ENCODE measurements around the gene OR5H2.
"Not testable (repeated sequence)": the region's sequence is repeated elsewhere in the genome, so short reads cannot be mapped to it uniquely, and the experiment has no call there.

The OR5H2 gene

GRCh38 chr3:98282205-98282604 is at the start of gene OR5H2:
OR5H2 (plus strand) TSS chr3:98282505; CDS start chr3:98282903, 398 bp downstream.
- Histone ChIP-seq H3K9me3 (ENCODE audit: control insufficient read depth, insufficient read depth, low read length) (no peaks in the 10 kb centered on the region), H3K36me3 (ENCODE audit: insufficient read depth, low read length) (no peaks in the 10 kb centered on the region), H3K9ac (ENCODE audit: low read depth, low read length) (no peak within 1 kb of the TSS), H3K4me1 (ENCODE audit: insufficient read depth, low read length) (peaks cover 16% of the 10 kb centered on the region; the same call in 1 of the 2 replicates)

DNA sequence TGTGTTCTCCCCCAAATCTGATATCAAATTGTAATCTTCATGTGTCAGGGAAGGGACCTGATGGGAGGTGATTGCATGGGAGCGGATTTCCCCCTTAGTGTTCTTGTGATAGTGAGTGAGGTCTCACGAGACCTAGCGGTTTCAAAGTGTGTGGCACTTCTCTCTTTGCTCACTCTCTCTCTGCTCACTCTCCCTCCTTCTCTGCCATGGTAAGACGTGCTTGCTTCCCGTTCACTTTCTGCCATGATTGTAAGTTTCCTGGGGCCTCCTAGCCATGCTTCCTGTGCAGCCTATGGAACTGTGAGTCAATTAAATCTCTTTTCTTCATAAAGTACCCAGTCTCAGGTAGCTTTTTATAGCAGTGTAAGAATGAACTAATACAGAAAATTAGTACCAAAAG is 48.8 kb upstream of the OR5H2 start:
- H3K36me3 ChIP-seq (ENCODE audit: insufficient read depth, low read length): no peaks in the 10 kb centered on the region
- H3K9me3 ChIP-seq (ENCODE audit: control insufficient read depth, insufficient read depth, low read length): no peaks in the 10 kb centered on the region
- no peak overlapping the region for H3K9ac ChIP-seq (ENCODE audit: low read depth, low read length)

GRCh38 chr3:98240131-98240530 is 42.2 kb upstream of the OR5H2 start:
- Histone ChIP-seq H3K36me3 (ENCODE audit: insufficient read depth, low read length) (no peaks in the 10 kb centered on the region), H3K9ac (ENCODE audit: low read depth, low read length) (no peak overlapping the region), H3K4me1 (ENCODE audit: insufficient read depth, low read length) (peaks cover 26% of the 10 kb centered on the region), H3K9me3 (ENCODE audit: control insufficient read depth, insufficient read depth, low read length) (no peaks in the 10 kb centered on the region)

More for the DNA sequence above, 48.8 kb upstream of the OR5H2 start:
- H3K4me1 ChIP-seq (ENCODE audit: insufficient read depth, low read length): no peaks in the 10 kb centered on the region

- Histone ChIP-seq H3K9me3 (ENCODE audit: control insufficient read depth, insufficient read depth, low read length) (no peaks in the 10 kb centered on the region), H3K36me3 (ENCODE audit: insufficient read depth, low read length) (no peaks in the 10 kb centered on the region), H3K9ac (ENCODE audit: low read depth, low read length) (no peak overlapping the region), H3K4me1 (ENCODE audit: insufficient read depth, low read length) (peaks cover 26% of the 10 kb centered on the region)
These were observed 40.1 kb upstream of the OR5H2 start for GRCh38 chr3:98242155-98242554.

GRCh38 chr3:98243843-98244242 is 38.5 kb upstream of the OR5H2 start:
- Histone ChIP-seq H3K4me1 (ENCODE audit: insufficient read depth, low read length) (peaks cover 26% of the 10 kb centered on the region), H3K9me3 (ENCODE audit: control insufficient read depth, insufficient read depth, low read length) (no peaks in the 10 kb centered on the region), H3K36me3 (ENCODE audit: insufficient read depth, low read length) (no peaks in the 10 kb centered on the region), H3K9ac (ENCODE audit: low read depth, low read length) (no peak overlapping the region)

- Histone ChIP-seq H3K4me1 (ENCODE audit: insufficient read depth, low read length) (peaks cover 16% of the 10 kb centered on the region; the same call in 1 of the 2 replicates), H3K36me3 (ENCODE audit: insufficient read depth, low read length) (no peaks in the 10 kb centered on the region), H3K9ac (ENCODE audit: low read depth, low read length) (no peak overlapping the region), H3K9me3 (ENCODE audit: control insufficient read depth, insufficient read depth, low read length) (no peaks in the 10 kb centered on the region; the same call in 1 of the 2 replicates)
These were observed 36.2 kb upstream of the OR5H2 start for GRCh38 chr3:98246142-98246541.

DNA sequence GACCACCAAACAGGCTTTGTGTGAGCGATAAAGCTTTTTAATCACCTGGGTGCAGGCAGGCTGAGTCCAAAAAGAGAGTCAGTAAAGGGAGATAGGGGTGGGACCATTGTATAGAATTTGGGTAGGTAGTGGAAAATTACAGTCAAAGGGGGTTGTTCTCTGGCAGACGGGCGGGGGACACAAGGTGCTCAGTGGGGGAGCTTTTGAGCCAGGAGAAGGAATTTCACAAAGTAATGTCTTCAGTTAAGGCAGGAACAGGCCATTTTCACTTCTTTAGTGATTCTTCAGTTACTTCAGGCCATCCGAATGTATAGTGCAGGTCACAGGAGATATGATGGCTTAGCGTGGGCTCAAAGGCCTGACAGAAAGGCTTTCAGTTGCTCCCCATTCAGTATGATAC is 26.3 kb upstream of the OR5H2 start:
- H3K36me3 ChIP-seq (ENCODE audit: insufficient read depth, low read length); H3K9ac ChIP-seq (ENCODE audit: low read depth, low read length); H3K9me3 ChIP-seq (ENCODE audit: control insufficient read depth, insufficient read depth, low read length); H3K4me1 ChIP-seq (ENCODE audit: insufficient read depth, low read length): not testable (repeated sequence)

- H3K9me3 ChIP-seq (ENCODE audit: control insufficient read depth, insufficient read depth, low read length): no peaks in the 10 kb centered on the region; the same call in none of the 2 replicates
- no peaks in the 10 kb centered on the region for H3K36me3 ChIP-seq (ENCODE audit: insufficient read depth, low read length)
- no peaks in the 10 kb centered on the region; the same call in 1 of the 2 replicates for H3K4me1 ChIP-seq (ENCODE audit: insufficient read depth, low read length)
- no peak overlapping the region for H3K9ac ChIP-seq (ENCODE audit: low read depth, low read length)
These were observed 22.6 kb upstream of the OR5H2 start for GRCh38 chr3:98259707-98260106.

GRCh38 chr3:98262046-98262445 is 20.3 kb upstream of the OR5H2 start:
- H3K9ac ChIP-seq (ENCODE audit: low read depth, low read length): no peak overlapping the region
- no peaks in the 10 kb centered on the region; the same call in 1 of the 2 replicates for H3K4me1 ChIP-seq (ENCODE audit: insufficient read depth, low read length)
- no peaks in the 10 kb centered on the region for H3K36me3 ChIP-seq (ENCODE audit: insufficient read depth, low read length)
- no peaks in the 10 kb centered on the region; the same call in 1 of the 2 replicates for H3K9me3 ChIP-seq (ENCODE audit: control insufficient read depth, insufficient read depth, low read length)

DNA sequence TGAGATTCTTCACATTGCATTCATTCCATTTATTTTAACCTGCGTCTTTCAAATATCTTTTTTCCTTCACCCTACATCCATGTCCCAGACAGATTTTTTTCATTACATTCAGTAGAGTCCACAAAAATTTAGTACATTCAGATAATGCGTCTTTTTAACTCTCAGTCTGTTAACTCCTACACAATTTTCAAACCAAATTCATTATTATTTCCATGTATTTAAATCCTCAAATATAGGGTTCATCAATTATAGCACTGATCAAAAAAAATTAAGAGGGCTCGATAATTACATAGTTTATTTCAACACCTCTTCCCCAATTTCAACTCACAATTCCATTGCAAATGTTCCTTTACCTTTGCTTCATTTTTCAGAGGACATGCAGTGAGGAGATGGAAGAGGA is 18.4 kb upstream of the OR5H2 start, which contains the start of gene OR5H6:
TSS of gene OR5H6 (plus strand) at position 301 of the 400 bp plus-strand sequence. CDS start at position 390, 89 bp downstream.
- H3K9ac ChIP-seq (ENCODE audit: low read depth, low read length): no peak within 1 kb of the TSS
- H3K4me1 ChIP-seq (ENCODE audit: insufficient read depth, low read length): no peaks in the 10 kb centered on the region
- H3K9me3 ChIP-seq (ENCODE audit: control insufficient read depth, insufficient read depth, low read length): no peaks in the 10 kb centered on the region; the same call in 1 of the 2 replicates
- no peaks in the 10 kb centered on the region for H3K36me3 ChIP-seq (ENCODE audit: insufficient read depth, low read length)

GRCh38 chr3:98269846-98270245 is 12.5 kb upstream of the OR5H2 start:
- H3K9me3 ChIP-seq (ENCODE audit: control insufficient read depth, insufficient read depth, low read length): peaks cover 6% of the 10 kb centered on the region
- no peaks in the 10 kb centered on the region for H3K4me1 ChIP-seq (ENCODE audit: insufficient read depth, low read length)
- H3K9ac ChIP-seq (ENCODE audit: low read depth, low read length): no peak overlapping the region
- H3K36me3 ChIP-seq (ENCODE audit: insufficient read depth, low read length): no peaks in the 10 kb centered on the region

DNA sequence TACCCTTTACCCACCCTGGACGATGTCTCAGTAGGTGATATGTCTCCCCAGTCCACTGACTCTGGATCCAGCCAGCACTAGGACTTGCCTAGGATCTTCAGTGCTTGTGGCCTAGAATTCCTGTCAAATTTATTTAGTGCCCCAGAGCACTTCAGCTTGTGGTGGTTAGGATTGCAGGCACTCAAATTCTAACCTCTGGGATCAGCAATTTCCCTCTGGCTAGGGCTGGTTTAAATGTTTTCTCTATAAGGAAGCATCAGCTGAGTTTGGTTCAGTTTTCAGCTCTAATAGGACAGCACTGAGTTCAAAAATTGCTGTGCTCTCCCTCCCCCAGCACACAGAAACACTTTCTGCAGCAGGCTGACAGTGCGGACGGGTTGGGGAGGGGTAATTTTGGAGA is 10.2 kb upstream of the OR5H2 start:
- Histone ChIP-seq H3K9me3 (ENCODE audit: control insufficient read depth, insufficient read depth, low read length) (peaks cover 6% of the 10 kb centered on the region), H3K36me3 (ENCODE audit: insufficient read depth, low read length) (no peaks in the 10 kb centered on the region), H3K4me1 (ENCODE audit: insufficient read depth, low read length) (no peaks in the 10 kb centered on the region), H3K9ac (ENCODE audit: low read depth, low read length) (no peak overlapping the region)

- H3K9me3 ChIP-seq (ENCODE audit: control insufficient read depth, insufficient read depth, low read length): peaks cover 6% of the 10 kb centered on the region
- peaks cover 3% of the 10 kb centered on the region; the same call in 1 of the 2 replicates for H3K4me1 ChIP-seq (ENCODE audit: insufficient read depth, low read length)
- H3K9ac ChIP-seq (ENCODE audit: low read depth, low read length): no peak overlapping the region
- no peaks in the 10 kb centered on the region for H3K36me3 ChIP-seq (ENCODE audit: insufficient read depth, low read length)
These were observed 7.4 kb upstream of the OR5H2 start for GRCh38 chr3:98274914-98275313.

DNA sequence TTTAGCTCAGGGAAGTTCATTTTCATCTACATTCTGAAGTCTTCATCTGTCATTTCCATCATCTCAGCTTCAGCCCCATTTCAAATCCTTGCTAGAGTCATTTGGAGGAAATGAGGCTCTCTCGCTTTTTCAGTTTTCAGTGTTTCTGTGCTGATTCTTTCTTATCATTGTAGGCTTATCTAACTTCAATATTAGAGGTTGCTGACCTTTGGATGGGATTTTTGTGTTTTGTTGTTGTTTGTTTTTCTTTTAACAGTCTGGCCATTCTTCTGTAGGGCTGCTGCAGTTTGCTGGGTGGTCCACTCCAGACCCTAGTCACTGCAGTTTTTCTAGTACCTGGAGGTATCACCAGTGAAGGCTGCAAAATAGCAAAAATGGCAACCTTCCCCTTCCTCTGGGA is 8.6 kb downstream of the OR5H2 start:
- no peak overlapping the region for H3K9ac ChIP-seq (ENCODE audit: low read depth, low read length)
- no peaks in the 10 kb centered on the region for H3K9me3 ChIP-seq (ENCODE audit: control insufficient read depth, insufficient read depth, low read length)
- H3K4me1 ChIP-seq (ENCODE audit: insufficient read depth, low read length): no peaks in the 10 kb centered on the region
- no peaks in the 10 kb centered on the region for H3K36me3 ChIP-seq (ENCODE audit: insufficient read depth, low read length)

DNA sequence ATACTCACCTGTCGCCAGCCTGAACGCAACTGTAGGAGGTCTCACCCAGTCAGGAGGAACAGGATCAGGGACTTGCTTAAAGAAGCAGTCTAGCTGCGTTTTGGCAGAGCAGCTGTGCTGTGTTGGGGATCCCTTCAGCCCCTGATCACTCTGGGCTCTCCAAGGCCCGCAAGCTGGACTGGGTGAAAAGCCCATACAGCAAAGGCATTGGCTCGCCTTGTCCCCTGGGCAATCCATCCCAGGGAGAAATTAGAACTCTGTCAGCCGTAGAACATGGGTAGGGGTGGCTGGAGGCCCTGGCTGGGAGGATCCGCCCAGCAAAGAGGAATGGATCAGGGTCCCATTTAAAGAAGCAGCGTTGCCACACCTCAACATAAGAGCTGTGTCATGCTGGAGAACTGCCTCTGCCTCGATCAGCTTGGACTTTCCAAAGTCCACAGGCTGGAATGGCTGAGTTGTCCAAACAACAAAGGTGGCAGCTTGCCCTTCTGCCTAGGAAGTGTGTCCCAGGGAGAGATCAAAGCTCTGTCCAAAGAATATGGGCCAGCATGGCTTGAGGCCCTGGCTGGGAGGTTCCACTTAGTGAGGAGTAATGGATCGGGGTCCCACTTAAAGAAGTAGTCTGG is 9.1 kb downstream of the OR5H2 start:
- no peaks in the 10 kb centered on the region for H3K4me1 ChIP-seq (ENCODE audit: insufficient read depth, low read length)
- no peaks in the 10 kb centered on the region for H3K9me3 ChIP-seq (ENCODE audit: control insufficient read depth, insufficient read depth, low read length)
- H3K9ac ChIP-seq (ENCODE audit: low read depth, low read length): no peak overlapping the region
- H3K36me3 ChIP-seq (ENCODE audit: insufficient read depth, low read length): no peaks in the 10 kb centered on the region

Data from ES-I3 (cell line).